Measurements from ENCODE around the gene LBP.
"Not testable (repeated sequence)": the region's sequence is repeated elsewhere in the genome, so short reads cannot be mapped to it uniquely, and the experiment has no call there.

Gene LBP

DNA sequence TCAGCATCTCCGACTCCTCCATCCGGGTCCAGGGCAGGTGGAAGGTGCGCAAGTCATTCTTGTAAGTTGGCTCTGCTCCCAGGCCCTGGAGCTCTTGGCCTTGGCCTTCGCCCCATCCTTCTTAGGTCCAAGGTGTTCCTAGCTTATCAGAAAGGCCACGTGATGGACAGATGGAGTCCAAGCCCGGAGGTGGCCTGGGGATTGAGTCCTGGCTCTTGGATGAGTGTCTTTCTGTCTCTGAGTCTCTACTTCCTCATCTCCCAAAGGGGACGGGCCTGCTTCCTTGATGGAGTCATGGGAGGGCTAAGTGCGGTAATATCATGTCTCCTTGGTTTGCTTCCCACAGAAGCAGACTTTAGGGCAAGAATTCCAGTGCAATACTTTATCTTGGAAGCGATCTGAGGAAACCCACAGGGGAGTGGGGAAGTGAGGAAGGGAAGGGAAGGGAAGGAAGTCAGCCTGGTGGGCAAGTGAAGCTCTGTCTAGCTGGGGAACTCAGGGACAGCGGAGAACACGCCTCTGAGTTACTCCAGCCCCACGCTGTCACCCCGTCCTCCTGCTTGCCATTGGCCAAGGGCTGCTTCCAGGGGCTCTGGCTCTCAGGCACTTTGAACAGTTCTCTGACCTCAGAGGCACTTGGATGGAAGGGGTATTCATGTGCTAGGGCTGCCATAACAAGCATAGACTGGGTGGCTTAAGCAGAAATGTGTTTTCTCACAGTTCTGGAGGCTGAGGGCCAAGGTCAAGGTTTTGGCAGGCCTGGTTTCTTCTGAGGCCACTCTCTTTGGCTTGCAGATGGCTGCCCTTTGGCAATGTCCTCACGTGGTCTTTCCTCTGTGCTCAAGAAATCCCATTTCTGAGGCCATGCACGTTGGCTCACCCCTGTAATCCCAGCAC, 4.8 kb downstream of the LBP start:
- no peak for DNase-seq

GRCh38 chr20:38353316-38353715, 7.0 kb downstream of the LBP start:
- DNase-seq = peak; percentile 12

DNA sequence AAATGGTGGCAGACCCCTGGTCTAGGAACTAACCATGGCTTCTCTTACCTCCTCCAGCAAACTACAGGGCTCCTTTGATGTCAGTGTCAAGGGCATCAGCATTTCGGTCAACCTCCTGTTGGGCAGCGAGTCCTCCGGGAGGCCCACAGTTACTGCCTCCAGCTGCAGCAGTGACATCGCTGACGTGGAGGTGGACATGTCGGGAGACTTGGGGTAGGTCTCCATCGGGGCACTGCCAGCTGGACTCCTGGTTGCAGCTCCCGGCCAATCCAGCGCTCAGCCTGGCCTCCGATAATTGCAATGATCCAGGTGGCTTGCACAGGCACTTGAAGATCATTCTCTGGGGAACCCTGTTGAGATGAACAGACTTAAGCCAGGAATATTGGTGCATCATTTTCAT, 7.9 kb downstream of the LBP start:
- DNase-seq = no peak

DNA sequence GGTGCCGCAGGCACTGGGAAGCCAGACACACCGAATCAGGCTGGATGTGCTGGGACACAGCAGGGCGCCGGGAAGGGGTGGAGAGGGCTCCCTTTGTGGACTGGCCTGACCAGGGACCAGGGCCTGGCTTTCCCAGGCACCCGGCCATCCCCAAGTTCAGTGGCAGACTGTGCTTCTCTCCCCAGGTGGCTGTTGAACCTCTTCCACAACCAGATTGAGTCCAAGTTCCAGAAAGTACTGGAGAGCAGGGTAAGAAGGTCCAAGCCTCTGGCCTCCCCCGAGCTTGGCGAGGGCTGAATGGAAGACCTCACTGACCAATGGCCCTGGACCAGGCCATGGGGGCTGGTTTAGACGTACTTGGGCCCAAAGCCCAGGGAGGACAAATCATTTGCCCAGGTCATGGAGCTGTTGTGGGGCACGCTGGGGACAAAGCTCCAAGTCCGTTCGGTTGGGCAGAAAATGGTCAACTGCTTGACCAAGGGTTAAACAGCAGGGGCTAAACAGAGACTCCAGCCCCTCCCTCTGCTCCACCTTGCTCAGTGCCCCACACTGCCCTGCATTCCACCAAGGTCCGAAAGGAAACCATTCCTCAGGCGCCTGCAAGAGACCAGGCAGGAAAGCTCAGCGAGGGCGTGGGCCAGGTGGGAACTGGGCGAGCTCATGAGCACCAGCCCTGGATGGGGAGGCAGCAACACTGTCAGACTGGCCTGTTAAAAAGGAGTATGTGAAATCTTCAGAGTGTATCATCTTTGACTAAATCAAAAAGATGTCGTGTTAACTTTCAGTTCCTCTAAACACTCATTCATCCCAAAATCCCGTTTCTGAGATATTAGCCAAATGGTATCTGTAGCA, 9.1 kb downstream of the LBP start:
- DNase-seq = peak; percentile 12

- DNase-seq = peak; percentile 90
Measured at GRCh38 chr20:38357653-38358207, 11.4 kb downstream of the LBP start.

GRCh38 chr20:38358556-38358955, 12.3 kb downstream of the LBP start:
- DNase-seq = no peak

DNA sequence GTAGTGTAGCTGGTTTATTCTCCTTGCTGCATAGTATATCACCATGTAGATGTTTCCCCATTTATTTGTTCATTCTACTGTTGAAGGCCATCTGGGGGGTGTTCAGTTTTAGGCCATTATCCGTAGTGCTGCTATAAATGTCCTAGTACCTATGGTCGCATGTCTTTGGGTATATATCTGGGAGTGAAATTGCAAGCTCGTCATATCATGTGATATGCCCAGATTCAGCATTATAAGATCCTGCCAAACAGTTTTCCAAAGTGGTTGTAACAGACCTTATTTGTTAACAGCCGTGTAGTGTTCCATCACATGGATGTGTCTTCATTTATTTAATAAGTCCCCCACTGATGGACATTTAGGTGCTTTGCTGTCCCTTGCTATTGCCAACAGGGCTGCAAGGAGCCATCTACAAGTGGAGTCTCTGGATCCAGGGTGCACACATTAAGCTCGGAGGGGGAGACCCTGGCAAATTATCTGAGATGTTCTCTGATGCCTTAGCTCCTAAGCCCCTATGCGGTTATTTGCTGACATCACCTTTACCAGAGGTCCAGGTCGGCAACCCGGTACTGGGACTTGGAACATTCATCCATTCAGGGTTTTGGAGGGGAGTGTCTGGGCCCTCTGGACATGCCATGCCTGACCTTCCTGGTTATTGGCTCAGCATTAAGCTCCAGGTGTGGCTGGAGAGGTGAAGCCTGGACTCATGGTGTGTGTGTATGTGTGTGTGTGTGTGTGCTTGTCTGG, 16.9 kb downstream of the LBP start:
- DNase-seq = no peak

DNA sequence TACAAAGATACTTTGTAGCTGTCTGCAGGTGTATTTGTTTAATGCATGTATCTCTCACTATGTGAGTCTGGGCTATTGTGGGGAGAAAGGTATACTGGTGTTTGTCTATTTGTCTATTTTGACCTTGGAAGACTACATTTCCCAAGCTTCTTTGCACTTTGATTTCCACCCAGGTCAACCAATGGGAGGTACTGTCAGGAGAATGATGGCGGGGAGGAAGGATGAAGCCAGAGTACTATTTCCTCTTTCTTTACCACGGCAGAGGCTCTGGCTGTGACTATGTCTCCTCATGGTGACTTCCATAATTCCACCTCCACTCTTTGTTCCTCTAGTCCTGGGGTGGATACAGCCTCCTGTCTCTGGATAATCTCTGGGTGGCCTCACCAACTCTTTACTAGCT, 23.1 kb downstream of the LBP start:
- DNase-seq = peak; percentile 65

DNA sequence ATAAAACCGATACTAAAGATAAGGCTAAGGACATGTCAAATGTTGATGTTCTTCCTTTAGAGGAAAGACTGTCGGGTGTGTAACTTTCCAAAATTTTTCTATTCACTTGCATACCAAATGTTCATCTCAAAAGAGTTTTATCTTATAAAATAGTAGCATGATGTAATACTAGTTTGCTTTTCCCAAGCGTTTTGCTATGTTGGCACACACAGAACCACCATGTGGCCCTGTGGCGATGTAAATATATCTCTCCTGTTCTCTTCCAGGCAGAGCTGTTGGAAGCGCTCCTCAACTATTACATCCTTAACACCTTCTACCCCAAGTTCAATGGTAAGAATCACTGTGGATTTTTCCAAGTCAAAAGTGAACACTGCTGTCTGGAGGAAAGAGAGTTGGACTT, 26.5 kb downstream of the LBP start:
- DNase-seq = no peak

GRCh38 chr20:38373231-38373867, 27.1 kb downstream of the LBP start:
- peak; percentile 84 for DNase-seq

- no peak for DNase-seq
Measured at GRCh38 chr20:38373898-38374297, 27.6 kb downstream of the LBP start.

DNA sequence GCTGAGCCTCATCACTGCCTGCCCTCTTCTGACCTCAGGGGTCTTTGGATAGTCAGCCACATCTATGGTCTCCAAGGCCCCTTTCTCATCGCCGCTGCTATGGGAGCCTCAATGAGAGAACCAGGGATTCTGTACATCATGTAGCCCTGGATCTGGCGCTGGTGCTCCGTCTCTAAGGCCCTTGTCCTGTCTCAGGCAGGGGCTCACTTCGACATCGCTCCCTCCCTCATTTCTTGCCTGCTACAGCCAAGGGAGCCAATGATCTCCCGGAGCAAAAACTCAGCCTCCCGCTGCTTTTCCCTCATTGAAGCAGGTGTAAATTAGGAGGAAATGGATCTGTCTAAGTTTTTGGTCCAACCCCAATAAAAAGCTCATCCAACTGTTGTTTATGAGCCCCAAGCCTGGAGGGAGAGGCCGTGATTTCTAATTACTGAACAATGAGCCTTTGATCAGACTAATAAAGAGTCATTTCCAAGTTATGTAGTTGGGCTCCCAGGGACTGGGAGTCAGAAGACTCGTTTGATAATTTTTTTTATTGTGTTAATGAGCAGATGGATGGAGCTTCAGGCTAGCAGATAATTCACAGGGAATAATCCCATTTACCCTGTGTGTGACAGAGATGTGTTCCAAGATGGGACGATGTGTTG, 30.9 kb downstream of the LBP start:
- DNase-seq = no peak

DNA sequence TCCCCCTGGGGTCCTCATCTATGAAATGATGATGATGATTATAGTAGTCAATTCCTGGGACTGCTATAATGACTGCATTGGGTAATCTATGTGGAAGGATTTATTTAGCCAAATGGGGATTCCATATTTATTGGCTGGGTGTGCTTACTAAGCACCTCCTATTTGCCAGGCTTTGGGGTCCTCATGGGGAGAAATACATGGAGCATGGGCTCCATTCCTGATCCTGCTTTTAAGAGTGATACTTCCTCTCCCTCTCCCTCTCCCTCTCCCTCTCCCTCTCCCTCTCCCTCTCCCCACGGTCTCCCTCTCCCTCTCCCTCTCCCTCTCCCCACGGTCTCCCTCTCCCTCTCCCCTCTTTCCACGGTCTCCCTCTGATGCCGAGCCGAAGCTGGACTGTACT, 31.6 kb downstream of the LBP start:
- not testable (repeated sequence) for DNase-seq

- DNase-seq = no peak
Measured at GRCh38 chr20:38383147-38383546, 36.9 kb downstream of the LBP start.

DNA sequence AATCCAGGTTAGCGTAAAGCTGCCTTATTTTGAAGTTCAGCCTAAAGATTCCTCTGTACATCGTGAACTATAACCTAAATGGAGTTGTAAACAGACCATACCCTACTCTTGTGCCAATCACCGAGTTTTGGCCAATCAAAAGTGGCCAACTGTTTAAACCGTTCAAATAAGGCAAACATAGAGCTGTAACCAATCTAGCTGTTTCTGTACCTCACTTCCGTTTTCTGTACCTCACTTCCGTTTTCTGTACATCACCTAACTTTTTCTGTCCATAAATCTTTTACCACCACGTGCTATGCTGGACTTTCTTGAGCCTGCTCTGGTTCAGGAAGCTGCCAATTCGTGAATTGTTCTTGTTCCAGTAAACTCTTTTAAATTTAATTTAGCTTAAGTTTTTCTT, 39.7 kb downstream of the LBP start:
- peak; percentile 19 for DNase-seq

GRCh38 chr20:38386851-38387250, 40.6 kb downstream of the LBP start:
- DNase-seq = no peak

DNA sequence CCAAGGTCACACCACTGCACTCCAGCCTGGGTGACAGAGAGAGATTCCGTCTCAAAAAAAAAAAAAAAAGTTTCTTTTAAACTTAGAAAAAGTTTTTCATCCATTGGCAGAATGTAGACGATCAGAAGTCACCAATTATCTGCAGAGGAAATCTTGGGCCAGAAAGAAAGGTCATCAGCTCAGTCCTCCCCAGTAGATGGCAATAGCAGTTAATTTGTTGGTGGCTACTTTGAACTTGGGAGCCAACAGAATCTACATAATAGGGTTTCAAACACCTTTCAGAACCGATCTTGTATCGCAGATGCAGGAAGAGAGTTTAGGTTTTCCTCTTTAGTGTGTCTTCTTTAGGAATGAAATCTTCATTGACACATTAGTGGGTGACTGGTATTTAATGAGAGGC, 41.7 kb downstream of the LBP start:
- no peak for DNase-seq

GRCh38 chr20:38392356-38392755, 46.1 kb downstream of the LBP start:
- no peak for DNase-seq

DNA sequence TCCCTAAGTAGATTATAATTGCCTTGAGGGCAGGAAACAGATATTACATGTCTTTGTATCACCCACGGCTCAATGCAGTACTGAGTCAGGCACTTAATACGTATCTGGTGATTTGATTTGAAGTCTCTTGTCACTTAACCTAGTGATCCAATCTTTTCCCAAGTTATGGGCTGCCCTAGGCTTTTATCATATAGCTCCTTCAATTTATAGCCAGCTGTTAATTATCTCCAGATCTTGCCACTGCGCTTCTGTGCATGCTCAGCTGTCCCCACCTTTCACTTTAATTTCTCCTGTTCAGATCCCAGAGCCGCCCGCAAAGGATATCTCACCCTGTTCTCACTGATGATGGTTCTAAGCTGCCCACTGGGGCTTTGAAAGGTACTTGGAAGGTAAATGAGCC, 47.0 kb downstream of the LBP start:
- no peak for DNase-seq

DNA sequence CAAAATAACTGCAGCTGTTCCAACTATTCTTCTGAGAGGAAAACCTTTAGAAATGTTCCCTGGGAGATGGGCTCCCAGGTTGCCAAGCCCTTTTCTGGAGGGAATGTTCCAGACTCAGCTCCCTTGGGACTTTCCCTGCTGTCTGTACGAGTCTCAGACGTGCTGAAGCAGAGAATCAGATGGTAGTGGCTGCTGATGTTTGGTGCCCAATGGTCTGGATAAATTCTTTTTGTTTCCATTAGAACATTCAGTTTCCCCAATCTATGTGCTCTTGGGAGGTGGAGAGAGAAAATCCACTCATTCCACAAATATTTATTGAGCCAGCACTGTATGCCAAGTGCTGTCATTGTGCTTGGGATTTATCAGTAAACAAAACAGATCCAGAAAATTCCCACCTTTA, 48.9 kb downstream of the LBP start:
- no peak for DNase-seq

- DNase-seq = not testable (repeated sequence)
Measured at GRCh38 chr20:38395751-38396395, 49.6 kb downstream of the LBP start.
